Measurements from ENCODE around the gene SEMA5B.

- TF ChIP-seq ARNT (IDR thresholded peaks at IDR 0.05): no peak
- TF ChIP-seq FOXA1 (IDR thresholded peaks at IDR 0.05): no peak
- TF ChIP-seq SP1 (IDR thresholded peaks at IDR 0.05): no peak
- TF ChIP-seq FOXK2 (IDR thresholded peaks at IDR 0.05): no peak
- no peak for TF ChIP-seq BHLHE40 (IDR thresholded peaks at IDR 0.05; ENCODE audit: borderline replicate concordance)
- no peak for TF ChIP-seq L3MBTL2 (conservative IDR thresholded peaks at IDR 0.05)
- TF ChIP-seq SUZ12 (IDR thresholded peaks at IDR 0.05): no peak
- TF ChIP-seq FOXM1 (IDR thresholded peaks at IDR 0.05; ENCODE audit: borderline replicate concordance): no peak
- TF ChIP-seq ELF4 (IDR thresholded peaks at IDR 0.05): no peak
- TF ChIP-seq HDGF (IDR thresholded peaks at IDR 0.05; ENCODE audit: borderline replicate concordance): no peak
- TF ChIP-seq, protein P1, sequence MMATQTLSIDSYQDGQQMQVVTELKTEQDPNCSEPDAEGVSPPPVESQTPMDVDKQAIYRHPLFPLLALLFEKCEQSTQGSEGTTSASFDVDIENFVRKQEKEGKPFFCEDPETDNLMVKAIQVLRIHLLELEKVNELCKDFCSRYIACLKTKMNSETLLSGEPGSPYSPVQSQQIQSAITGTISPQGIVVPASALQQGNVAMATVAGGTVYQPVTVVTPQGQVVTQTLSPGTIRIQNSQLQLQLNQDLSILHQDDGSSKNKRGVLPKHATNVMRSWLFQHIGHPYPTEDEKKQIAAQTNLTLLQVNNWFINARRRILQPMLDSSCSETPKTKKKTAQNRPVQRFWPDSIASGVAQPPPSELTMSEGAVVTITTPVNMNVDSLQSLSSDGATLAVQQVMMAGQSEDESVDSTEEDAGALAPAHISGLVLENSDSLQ (IDR thresholded peaks at IDR 0.05): no peak
- no peak for TF ChIP-seq LEF1 (IDR thresholded peaks at IDR 0.05; ENCODE audit: borderline replicate concordance)
- no peak for TF ChIP-seq NFRKB (IDR thresholded peaks at IDR 0.05)
- no peak for TF ChIP-seq TARDBP (IDR thresholded peaks at IDR 0.05)
These were observed 43.6 kb upstream of the SEMA5B start for GRCh38 chr3:123071146-123071545.

Data from HEK293T (cell line).